ENCODE data around the gene TUBB2A.
"Not testable (repeated sequence)": the region's sequence is repeated elsewhere in the genome, so short reads cannot be mapped to it uniquely, and the experiment has no call there.

Gene TUBB2A

DNA sequence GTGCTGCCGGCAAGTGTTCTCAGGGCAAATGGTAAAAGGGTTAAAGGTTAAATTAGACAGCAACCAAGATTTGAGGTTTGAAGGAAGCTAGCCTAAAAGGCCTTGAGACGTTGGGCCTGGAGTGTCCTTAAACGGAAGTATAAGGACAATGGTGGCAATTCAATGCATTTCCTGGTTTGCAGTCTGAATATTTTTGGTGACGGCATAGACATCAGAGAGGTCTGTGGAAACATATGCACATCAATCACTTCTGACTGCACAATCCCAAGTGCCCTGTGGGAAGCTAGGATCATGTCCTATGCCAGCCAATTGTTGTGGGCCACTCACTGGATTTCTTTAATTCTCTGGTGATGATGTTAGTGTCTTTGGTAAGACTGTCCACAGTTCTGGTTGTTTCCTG is 25.7 kb upstream of the TUBB2A start:
- in situ Hi-C loops (cut with MboI; ENCODE audit: low sequenced_read_pairs) = no loop called here

DNA sequence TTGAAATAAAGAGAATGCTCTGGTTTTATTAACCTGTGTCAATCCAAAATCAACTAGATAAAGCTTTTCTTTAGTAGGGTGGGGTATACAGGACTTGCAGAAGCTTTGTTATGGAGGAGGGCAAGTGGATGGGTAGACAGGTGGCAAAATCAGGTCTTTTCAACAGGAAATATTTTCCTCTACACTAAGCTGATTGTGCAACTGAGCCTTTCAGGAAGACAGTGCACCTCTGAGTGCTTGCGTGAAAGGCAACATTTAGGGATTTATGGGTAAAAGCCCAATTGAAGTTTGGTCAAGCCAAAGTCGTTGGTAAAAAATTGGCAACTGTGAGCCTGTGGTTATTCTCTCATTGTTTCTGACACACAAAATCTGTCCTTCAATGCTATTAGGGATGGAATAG is 23.8 kb upstream of the TUBB2A start:
- in situ Hi-C loops (cut with MboI; ENCODE audit: low sequenced_read_pairs) = no loop called here

DNA sequence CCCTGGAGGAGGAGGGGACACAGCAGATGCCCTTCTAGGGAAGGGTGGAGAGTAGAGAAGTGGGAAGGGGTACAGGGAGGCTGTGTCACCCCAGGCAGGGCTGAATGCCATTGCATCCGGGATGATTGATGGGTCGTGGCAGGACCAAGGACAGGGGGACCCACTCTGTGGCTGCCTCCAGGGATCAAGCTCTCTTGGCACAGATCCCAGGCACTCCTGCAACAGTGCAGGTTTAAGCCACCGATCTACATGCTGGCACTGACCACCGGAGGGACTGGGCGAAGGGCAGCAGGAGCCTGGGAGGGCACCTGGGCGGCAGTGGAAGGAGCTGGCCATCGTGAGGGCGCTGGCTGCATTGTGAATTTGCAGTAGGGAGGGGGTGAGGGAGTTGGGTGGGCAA is 22.6 kb upstream of the TUBB2A start:
- in situ Hi-C loops (cut with MboI; ENCODE audit: low sequenced_read_pairs) = not testable (repeated sequence)

DNA sequence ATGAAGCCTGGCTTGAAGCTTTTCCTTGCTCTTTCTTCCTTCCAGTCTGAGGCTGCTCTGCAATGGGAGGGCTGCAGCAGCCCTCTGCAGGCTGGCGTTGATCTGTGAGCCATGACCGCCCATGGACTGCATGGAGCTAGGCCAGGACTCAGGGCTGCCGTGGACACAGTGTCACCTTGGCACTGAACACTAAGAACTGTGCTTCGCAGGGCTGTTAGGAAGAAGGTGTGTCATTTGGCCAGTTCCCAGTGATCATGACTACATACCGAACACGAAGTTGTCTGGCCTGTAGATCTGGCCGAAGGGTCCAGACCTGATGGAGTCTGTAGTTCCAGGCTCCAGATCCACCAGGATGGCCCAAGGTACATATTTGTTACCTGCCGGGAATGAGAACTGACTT is 21.3 kb upstream of the TUBB2A start:
- in situ Hi-C loops (cut with MboI; ENCODE audit: low sequenced_read_pairs) = not testable (repeated sequence)

DNA sequence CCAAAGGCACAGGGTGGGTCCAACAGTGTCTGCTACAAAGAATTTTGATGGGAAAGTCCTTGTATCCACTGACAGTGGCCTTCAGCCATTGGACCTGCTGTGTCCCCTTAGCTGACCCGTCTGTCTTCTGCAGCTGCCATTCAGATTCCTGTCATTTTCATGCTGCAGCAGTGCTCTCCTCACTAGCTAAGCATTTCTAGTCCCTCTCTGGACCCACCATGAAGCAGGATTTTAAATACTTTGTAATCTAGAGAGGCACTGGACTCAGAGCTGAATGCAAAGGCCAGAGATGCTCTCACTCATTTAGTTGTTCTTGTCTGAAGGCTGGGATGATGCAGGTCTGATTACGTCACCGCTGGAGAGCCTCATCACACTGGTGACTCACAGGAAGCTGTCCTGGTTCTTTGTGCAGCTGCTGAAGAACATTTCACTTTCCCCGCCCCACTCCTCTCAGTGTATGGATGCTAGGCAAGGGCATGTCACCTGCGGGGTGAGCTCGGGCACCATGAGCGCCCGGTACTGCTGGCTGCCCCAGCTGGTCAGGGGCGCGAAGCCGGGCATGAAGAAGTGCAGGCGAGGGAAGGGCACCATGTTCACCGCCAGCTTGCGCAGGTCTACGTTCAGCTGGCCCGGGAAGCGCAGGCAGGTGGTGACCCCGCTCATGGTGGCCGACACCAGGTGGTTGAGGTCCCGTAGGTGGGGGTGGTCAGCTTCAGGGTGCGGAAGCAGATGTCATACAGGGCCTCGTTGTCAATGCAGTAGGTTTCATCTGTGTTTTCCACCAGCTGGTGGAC is 19.4 kb upstream of the TUBB2A start:
- in situ Hi-C loops (cut with MboI; ENCODE audit: low sequenced_read_pairs) = no loop called here

DNA sequence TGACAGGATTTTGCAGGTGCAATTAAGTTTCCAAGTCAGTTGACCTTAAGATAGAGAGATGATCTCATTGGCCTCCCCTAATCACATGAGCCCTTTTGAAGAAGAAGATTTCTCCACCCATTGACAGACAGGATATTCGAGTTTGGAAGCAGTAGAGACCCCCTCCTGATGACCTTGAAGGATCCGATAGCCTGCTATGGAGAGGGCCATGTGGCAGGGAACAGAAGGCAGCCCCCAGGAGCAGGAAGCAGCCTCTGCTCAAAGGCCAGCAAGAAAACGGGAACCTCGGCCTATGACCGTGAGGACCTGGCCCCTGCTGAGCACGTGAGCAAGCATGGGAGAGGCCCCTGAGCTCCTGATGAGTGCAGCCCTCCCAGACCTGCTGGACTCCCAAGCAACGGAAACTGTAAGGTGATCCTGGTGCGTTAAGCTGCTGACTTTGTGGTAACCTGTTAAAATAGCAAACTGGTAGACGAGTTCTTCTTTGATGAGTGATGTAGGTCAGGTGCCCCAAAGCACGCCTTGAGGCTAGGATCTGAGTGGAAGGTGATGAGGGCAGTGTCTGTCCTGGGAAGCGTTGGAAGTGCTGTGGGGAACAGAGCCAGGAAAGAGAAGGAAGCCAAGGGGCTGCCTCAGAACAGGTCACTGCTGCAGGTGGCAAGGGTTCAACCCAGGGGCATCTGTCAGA is 18.5 kb upstream of the TUBB2A start:
- in situ Hi-C loops (cut with MboI; ENCODE audit: low sequenced_read_pairs) = no loop called here

DNA sequence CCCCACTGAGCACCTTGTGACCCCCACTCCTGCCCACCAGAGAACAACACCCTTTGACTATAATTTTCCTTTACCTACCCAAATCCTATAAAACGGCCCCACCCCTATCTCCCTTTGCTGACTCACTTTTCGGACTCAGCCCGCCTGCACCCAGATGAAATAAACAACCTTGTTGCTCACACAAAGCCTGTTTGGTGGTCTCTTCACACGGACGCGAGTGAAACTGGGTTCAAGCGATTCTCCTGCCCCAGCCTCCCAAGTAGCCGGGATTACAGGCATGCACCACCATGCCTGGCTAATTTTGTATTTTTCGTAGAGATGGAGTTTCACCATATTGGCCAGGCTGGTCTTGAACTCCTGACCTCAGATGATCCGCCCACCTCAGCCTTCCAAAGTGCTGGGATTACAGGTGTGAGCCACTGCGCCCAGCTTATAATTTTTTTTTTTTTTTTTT is 16.3 kb upstream of the TUBB2A start:
- in situ Hi-C loops (cut with MboI; ENCODE audit: low sequenced_read_pairs) = not testable (repeated sequence)

DNA sequence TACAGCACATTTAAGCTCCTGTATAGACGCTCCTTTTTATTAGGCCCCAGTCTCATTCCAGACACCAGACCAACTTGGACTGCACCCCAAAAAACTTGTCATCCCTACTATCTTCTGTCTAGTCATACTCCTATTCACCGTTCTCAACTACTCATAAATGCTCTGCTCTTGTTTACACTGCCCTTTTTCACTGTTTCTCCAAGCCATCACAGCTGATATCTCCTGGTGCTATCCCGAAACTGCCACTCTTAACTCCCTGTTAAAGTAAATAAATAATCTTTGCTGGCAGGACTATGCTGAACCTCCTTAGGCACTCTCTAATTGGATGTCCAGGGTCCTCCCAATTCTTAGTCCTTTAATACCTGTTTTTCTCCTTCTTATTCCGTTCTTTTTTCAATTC is 15.4 kb upstream of the TUBB2A start:
- in situ Hi-C loops (cut with MboI; ENCODE audit: low sequenced_read_pairs) = not testable (repeated sequence)

DNA sequence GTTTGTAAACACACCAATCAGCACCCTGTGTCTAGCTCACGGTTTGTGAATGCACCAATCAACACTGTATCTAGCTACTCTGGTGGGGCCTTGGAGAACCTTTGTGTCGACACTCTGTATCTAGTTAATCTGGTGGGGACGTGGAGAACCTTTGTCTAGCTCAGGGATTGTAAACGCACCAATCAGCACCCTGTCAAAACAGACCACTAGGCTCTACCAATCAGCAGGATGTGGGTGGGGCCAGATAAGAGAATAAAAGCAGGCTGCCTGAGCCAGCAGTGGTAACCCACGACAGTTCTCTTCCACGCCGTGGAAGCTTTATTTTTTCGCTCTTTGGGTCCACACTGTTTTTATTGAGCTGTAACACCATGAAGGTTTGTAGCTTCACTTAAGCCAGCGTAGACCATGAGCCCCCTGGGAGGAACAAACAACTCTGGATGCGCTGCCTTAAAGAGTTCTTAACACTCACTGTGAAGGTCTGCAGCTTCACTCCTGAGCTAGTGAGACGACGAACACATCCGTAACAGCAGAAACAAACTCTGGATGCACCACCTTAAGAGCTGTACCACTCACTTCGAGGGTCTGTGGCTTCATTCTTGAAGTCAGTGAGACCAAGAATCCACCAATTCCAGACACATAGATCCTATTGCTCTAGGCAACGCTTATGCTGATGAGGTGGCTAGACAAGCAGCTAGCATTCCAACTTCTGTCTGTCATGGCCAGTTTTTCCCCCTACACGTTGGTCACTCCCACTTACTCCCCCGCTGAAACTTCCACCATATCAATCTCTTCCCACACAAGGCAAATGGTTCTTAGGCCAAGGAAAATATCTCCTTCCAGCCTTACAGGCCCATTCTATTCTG is 14.2 kb upstream of the TUBB2A start:
- in situ Hi-C loops (cut with MboI; ENCODE audit: low sequenced_read_pairs) = not testable (repeated sequence)

DNA sequence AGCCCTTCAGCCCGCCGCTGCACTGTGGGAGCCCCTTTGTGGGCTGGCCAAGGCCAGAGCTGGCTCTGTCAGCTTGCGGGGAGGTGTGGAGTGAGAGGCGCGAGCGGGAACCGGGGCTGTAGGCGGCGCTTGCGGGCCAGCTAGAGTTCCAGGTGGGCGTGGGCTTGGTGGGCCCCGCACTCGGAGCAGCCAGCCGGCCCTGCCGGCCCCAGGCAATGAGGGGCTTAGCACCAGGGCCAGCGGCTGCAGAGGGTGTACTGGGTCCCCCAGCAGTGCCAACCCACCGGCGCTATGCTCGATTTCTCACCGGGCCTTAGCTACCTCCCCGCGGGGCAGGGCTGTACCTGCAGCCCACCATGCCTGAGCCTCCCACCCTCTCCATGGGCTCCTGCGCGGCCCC is 13.3 kb upstream of the TUBB2A start:
- in situ Hi-C loops (cut with MboI; ENCODE audit: low sequenced_read_pairs) = not testable (repeated sequence)

DNA sequence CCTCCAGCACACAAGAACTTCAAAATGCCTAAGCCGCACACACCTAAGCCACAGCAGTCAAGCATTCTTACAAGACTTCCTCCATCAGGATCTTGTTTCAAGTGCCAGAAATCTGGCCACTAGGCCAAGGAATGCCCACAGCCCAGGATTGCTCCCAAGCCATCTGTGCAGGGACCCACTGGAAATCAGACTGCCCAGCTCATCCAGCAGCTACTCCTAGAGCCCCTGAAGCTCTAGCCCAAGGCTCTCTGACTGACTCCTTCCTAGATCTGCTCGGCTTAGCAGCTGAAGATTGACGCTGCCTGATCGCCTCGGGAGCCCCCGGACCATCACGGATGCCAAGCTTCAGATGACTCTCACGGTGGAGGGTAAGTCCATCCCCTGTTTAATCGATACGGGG is 10.7 kb upstream of the TUBB2A start:
- in situ Hi-C loops (cut with MboI; ENCODE audit: low sequenced_read_pairs) = not testable (repeated sequence)

DNA sequence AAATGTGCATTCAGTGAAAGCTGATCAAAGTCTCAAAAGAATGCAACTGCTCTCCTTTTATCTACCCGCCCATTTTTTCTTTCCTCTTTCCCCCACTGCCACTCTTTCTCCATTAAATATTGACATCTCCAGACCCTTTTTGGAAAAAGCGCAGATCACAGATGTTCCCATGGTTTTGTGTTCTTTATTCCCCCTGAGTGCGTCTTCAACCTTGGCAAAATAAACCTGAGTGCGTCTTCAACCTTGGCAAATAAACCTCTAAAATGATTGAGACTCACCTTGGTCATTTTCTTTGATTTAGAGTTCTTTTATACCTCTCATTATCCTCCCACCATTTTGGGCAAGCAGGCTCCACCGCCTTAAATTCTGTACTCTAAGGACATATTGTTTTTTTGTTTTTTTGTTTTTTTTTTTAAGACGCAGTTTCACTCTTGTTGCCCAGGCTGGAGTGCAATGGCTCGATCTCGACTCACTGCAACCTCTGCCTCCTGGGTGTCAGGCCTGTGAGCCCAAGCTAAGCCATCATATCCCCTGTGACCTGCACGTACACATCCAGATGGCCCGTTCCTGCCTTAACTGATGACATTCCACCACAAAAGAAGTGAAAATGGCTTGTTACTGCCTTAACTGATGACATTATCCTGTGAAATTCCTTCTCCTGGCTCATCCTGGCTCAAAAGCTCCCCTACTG is 9.3 kb upstream of the TUBB2A start:
- in situ Hi-C loops (cut with MboI; ENCODE audit: low sequenced_read_pairs) = not testable (repeated sequence)

DNA sequence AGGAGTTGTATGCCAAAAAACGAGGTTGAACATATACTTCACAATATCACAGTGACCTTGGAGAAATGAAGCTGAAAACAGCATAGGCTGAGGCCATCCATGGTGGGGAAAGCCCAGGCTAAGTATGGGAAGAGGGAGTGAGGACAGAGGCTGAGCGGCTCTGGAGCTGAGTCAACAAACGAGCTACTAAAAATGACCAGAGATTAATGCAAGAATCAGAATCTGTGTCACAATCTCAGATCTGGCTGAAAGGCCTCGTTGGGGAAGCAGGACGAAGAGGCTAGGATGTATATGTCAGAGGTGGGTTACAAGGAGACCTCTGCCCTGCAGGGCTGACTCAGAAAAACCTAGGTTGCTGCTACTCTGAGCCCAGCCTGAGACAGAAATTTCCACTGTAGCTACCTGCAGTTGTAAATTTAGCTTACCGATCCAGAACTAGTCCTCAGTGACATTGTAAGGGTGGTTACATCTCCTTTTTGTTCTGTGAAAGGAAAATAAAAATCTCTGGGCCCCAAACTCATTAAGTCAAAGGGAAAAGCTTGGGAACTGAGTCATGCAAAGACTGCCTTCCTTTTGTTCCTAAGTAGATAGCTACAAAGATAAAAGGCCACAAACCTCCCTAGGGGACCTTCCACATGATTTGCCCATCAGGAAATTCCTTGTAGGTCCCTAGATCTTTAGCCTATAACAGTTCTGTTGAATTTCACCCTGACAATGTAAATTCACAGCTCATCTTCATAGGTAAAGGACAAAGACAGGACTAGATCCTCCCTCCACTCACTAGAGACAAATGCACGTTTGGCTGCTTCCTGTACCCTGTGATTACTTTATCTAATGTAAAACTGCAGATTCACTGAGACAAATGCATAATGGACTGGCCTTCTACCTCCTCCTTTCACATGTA is 8.5 kb upstream of the TUBB2A start:
- in situ Hi-C loops (cut with MboI; ENCODE audit: low sequenced_read_pairs) = no loop called here

DNA sequence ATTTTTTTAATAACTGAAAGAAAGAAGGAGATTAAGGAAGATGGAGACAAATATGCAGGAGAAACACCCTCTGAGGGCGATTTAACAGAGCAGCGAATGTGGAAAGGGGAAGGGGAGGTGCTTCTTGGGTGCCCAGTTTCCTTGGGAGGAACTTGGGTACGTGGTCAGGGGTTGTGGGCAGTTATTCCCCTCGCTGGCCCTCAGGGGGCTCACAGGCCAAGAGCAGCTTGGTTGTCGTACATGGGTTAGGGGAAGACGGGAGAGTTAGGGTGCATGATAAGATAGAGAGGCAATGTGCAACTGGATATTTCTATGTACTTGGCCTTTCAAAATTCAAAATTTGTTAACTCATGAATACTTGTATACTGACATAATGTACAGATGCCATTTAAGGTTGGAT is 7.0 kb upstream of the TUBB2A start:
- in situ Hi-C loops (cut with MboI; ENCODE audit: low sequenced_read_pairs) = no loop called here

DNA sequence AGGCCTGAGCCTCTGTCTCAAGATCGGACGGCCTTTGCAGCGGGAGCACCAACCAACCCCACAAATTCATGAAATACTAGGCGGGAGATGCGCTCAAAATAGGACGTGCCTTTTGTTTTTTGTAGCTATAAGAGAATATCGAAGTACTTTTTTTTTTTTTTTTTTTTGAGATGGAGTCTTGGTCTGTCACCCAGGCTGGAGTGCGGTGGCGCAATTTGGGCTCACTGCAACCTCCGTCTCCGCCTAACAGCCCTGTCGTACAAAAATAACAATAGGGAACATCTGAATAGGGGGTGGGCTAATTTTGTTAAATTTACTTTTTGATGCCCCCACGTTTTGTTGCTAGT is 5.9 kb upstream of the TUBB2A start:
- in situ Hi-C loops (cut with MboI; ENCODE audit: low sequenced_read_pairs) = no loop called here

DNA sequence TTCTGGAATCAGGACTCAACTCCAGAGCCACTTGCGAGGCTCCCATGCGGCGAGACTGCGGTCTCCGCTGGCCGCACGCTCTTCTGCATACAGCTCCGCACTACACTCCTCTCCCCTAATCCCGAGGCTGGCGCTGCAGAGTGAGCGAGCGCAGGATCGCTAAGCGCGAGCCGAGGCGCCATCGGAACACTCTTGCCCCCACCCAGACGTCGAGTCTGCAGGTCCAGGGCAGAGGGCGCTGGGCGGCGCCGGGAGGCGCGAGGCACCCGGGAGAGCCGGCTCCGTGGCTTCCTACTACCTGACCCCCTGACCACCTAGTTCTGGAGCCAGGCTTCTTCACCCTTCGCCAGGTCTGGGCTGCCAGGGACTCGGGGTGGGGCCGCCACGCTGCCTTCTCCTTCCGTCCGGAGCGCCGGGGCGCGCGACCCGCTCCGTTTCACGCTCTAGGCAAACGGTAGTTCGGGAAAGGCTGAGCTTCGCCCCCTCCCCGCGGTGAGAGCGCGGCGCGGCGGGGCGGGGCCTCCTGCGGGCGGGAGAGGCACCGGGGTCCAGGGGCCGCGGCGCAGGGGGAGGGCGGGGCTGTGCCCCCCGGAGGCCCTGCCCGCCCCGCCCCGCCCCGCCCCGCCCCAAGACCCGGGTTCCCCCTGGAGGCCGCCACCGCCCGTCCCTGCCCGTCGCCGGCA is 5.4 kb upstream of the TUBB2A start:
- in situ Hi-C loops (cut with MboI; ENCODE audit: low sequenced_read_pairs) = no loop called here

DNA sequence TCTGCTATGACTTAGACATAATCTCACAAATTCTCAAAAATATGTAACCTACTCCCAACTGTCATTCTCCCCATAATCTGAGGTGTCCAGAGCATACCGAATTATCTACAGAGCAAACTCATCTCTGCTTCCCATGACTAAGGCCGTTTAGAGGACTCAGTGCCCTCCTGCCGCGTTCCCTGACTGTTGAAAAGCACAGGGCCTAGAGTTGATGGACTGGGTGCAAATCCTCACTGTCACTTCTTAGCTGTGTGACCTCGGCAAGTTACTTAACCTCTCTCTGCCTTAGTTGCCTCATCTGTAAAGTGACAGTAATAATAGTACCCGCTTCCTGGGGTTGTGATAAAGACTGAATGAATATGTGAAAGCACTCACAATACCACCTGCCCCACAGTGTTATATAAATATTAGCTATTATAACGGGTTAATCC is 4.7 kb upstream of the TUBB2A start:
- in situ Hi-C loops (cut with MboI; ENCODE audit: low sequenced_read_pairs) = no loop called here

DNA sequence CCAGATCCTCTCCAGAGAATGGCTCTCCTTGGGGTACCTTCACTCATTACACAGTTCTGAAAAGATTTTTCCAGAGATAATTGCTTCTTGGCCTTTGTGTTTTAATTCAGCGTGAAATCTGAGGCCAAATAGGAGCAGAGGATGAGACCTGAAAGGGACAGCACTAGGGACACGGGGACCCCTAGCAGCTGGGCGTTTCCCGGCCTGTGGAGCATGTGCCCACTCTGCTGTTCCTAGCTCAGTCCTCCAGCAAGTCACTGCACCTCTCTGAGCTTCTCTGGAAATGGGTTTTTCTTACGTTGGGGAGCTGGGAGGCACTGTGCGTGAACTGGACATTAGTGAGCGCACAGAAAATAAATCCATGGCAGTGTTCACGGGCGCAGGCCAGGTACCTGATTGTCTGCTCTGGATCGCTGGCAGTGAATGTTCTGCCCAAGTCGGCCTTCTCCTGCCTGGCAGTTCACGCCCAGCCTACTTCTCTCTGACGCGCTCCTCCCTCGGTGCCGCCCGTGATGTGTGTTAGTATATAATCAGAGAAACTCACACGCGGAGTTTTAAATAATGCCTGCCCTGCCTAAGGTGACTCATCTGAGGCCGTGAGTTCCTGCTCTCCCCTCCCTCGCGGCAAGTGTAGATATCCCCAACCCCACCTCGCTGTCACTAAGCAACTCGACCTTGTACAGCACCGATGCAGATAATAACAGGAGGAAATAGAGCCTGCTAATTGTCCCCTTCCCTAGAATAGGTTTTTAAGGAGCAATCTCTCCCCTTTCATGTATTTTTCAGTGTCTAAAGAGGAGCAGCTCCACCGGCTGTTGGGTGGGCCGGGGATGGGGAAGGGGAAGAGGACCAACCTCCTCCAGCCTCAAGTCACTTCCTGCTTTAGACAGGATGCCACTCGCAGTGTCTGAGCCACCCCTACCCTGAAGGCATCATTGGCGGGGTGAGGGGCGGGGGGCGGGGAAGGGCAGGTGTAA is 2.7 kb upstream of the TUBB2A start:
- in situ Hi-C loops (cut with MboI; ENCODE audit: low sequenced_read_pairs) = no loop called here
